Colonic mucosa (tissue), 4 donors: ENCODE measurements around the gene EMC8. TPM values are rescaled to one million over a fixed set of nuclear protein-coding genes. Genes with fewer than 3 reads are reported as not detected.

Source experiments
- DNase-seq: peaks from one replicate; pipeline ENCODE4 v3.0.0-alpha.2; 2020
- H3K27ac ChIP-seq: fragments of 200-600 bp; one replicate; pipeline ENCODE4 v1.8.0; 2021
- H3K27me3 ChIP-seq: fragments of 200-600 bp; one replicate; pipeline ENCODE4 v1.8.0; 2021
- H3K36me3 ChIP-seq: fragments of 200-600 bp; one replicate; pipeline ENCODE4 v1.8.0; 2021
- H3K4me1 ChIP-seq: fragments of 200-600 bp; one replicate; pipeline ENCODE4 v1.8.0; 2021; ENCODE audit warnings: mild to moderate bottlenecking
- H3K4me3 ChIP-seq: fragments of 200-600 bp; one replicate; pipeline ENCODE4 v1.8.0; 2021
- H3K9ac ChIP-seq, 2 donors: one replicate each; pipeline ENCODE4 v1.7.0; 2013; ENCODE audit warnings: control low read depth in 2 of 2, low read depth in 2 of 2, low read length in 2 of 2
- H3K9me3 ChIP-seq: fragments of 200-600 bp; one replicate; pipeline ENCODE4 v1.8.0; 2021
- intact Hi-C: fragments of 100-400 bp; cut with DNase I; formaldehyde crosslinking; loops from one replicate; pipeline ENCODE4 v1.14.1; 2022
- total RNA-seq, 2 donors: library from RNA; stranded (reverse); fragmentation: NEBNext Ultra II Directional in 1 of 2; extraction: Animal tissue kit (Norgen Biotek cat#: 25700) in 1 of 2; gene quantifications; one replicate each; pipeline ENCODE4 v1.2.1, GENCODE V29; 2021
- TF ChIP-seq, protein P1 (sequence below): fragments of 200-600 bp; IDR thresholded peaks from one replicate; pipeline ENCODE4 v1.8.0; 2022; ENCODE audit warnings: antibody characterized with exemption, mild to moderate bottlenecking
- donor health status: healthy.
- donor health status: DM: no; HTN: no; CAD: no.
- donor health status: DM: no; HTN: no; CAD: no.

The EMC8 gene
- total RNA-seq, 2 donors from 2014 or later: 30.6 to 49.8 TPM

- H3K27ac ChIP-seq: no peak overlapping the region
Measured at GRCh38 chr16:85845266-85845665, 45.9 kb upstream of the EMC8 start.

DNA sequence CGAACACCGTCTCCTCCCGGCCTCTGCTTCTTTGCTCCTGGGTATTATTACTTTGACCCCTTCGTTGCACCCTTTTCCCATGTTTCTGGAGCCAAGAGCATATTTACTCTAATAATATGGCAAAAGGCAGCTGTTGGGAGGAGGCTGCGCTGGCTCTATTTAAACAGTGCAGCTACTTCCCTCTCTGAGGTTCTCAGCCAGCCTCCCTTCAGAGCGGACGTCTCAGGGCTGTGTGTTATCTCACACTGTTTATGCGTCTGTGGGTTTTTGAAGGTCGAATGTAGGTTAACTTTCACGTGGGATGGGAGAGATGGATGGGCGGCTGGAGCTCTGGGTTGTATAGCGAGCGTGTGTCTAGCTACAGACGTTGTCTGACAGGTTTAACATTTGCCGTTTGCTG is 45.4 kb upstream of the EMC8 start:
- no peak for DNase-seq
- intact Hi-C loops: no loop called here
- Histone ChIP-seq H3K27me3 (no peaks in the 10 kb centered on the region), H3K9me3 (no peaks in the 10 kb centered on the region), H3K27ac (no peak overlapping the region), H3K4me1 (peaks cover 10% of the 10 kb centered on the region), H3K36me3 (no peaks in the 10 kb centered on the region), H3K4me3 (no peak overlapping the region), H3K9ac (no peak overlapping the region)
- TF ChIP-seq, protein P1, sequence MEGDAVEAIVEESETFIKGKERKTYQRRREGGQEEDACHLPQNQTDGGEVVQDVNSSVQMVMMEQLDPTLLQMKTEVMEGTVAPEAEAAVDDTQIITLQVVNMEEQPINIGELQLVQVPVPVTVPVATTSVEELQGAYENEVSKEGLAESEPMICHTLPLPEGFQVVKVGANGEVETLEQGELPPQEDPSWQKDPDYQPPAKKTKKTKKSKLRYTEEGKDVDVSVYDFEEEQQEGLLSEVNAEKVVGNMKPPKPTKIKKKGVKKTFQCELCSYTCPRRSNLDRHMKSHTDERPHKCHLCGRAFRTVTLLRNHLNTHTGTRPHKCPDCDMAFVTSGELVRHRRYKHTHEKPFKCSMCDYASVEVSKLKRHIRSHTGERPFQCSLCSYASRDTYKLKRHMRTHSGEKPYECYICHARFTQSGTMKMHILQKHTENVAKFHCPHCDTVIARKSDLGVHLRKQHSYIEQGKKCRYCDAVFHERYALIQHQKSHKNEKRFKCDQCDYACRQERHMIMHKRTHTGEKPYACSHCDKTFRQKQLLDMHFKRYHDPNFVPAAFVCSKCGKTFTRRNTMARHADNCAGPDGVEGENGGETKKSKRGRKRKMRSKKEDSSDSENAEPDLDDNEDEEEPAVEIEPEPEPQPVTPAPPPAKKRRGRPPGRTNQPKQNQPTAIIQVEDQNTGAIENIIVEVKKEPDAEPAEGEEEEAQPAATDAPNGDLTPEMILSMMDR: no peak

More at GRCh38 chr16:85845266-85845665, 45.9 kb upstream of the EMC8 start:
- H3K4me1 ChIP-seq: peaks cover 10% of the 10 kb centered on the region
- no peak for DNase-seq
- H3K9me3 ChIP-seq: no peaks in the 10 kb centered on the region
- no peak overlapping the region for H3K4me3 ChIP-seq
- TF ChIP-seq, protein P1: no peak
- H3K36me3 ChIP-seq: no peaks in the 10 kb centered on the region
- intact Hi-C loops: no loop called here
- no peaks in the 10 kb centered on the region for H3K27me3 ChIP-seq
- no peak overlapping the region for H3K9ac ChIP-seq

- no peaks in the 10 kb centered on the region for H3K9me3 ChIP-seq
- TF ChIP-seq, protein P1: no peak
- peaks cover 10% of the 10 kb centered on the region for H3K4me1 ChIP-seq
- H3K9ac ChIP-seq: no peak overlapping the region
- H3K36me3 ChIP-seq: no peaks in the 10 kb centered on the region
- no peaks in the 10 kb centered on the region for H3K27me3 ChIP-seq
- H3K4me3 ChIP-seq: no peak overlapping the region
- H3K27ac ChIP-seq: no peak overlapping the region
- intact Hi-C loops: no loop called here
- DNase-seq: no peak
Measured at GRCh38 chr16:85844169-85844481, 44.8 kb upstream of the EMC8 start.

GRCh38 chr16:85843471-85844168 is 44.3 kb upstream of the EMC8 start:
- intact Hi-C loops: no loop called here
- TF ChIP-seq, protein P1: no peak

GRCh38 chr16:85842848-85843247 is 43.5 kb upstream of the EMC8 start:
- Histone ChIP-seq H3K4me1 (peaks cover 10% of the 10 kb centered on the region), H3K36me3 (no peaks in the 10 kb centered on the region), H3K9me3 (no peaks in the 10 kb centered on the region), H3K4me3 (no peak overlapping the region), H3K27me3 (no peaks in the 10 kb centered on the region), H3K27ac (no peak overlapping the region), H3K9ac (no peak overlapping the region)
- no peak for DNase-seq
- intact Hi-C loops: no loop called here
- TF ChIP-seq, protein P1: no peak

More at GRCh38 chr16:85843471-85844168, 44.3 kb upstream of the EMC8 start:
- no peak for DNase-seq
- no peak overlapping the region for H3K9ac ChIP-seq
- H3K36me3 ChIP-seq: no peaks in the 10 kb centered on the region
- H3K4me3 ChIP-seq: no peak overlapping the region
- H3K27ac ChIP-seq: no peak overlapping the region
- no peaks in the 10 kb centered on the region for H3K9me3 ChIP-seq
- peaks cover 10% of the 10 kb centered on the region for H3K4me1 ChIP-seq
- no peaks in the 10 kb centered on the region for H3K27me3 ChIP-seq
